OCI-LY7 (cell line): ENCODE data around the gene YKT6. TPM values are rescaled to one million over a fixed set of nuclear protein-coding genes. Genes with fewer than 3 reads are reported as not detected.

ENCODE experiments used
- BruUV-seq: library from RNA; stranded (reverse); fragments of 400-500 nt; replicated peaks from 2 replicates; lab custom pipeline; 2021; lab: Mats Ljungman, UMichigan
- CTCF ChIA-PET: fragments of 300-600 bp; sonication (Branson Sonifier 250); formaldehyde crosslinking; loops from one replicate; lab custom pipeline; 2022; ENCODE audit warnings: antibody characterized with exemption; ENCODE audit not compliant: unreplicated experiment; lab: Charles Lee
- POLR2A ChIA-PET: fragments of 300-600 bp; sonication (Branson Sonifier 250); formaldehyde crosslinking; loops from one replicate; lab custom pipeline; 2022; ENCODE audit warnings: antibody characterized with exemption; lab: Charles Lee
- DNase-seq: peaks from one replicate; pipeline ENCODE4 v3.0.0-alpha.2; 2015; ENCODE audit warnings: low spot score
- H2AFZ ChIP-seq: fragments of 200-600 bp; sonication (generic), shearing (Covaris generic); 2 replicates; pipeline ENCODE4 v1.6.1; 2014; ENCODE audit warnings: mild to moderate bottlenecking, antibody characterized with exemption, low read length, moderate library complexity
- H3K27ac ChIP-seq: fragments of 200-600 bp; sonication (generic); 2 replicates; pipeline ENCODE4 v1.5.1; 2014; ENCODE audit warnings: mixed run types, low read depth, mild to moderate bottlenecking, moderate library complexity, low read length, inconsistent platforms; ENCODE audit not compliant: poor library complexity, severe bottlenecking
- H3K36me3 ChIP-seq: fragments of 200-600 bp; sonication (generic); 2 replicates; pipeline ENCODE4 v1.6.1; 2014; ENCODE audit warnings: mild to moderate bottlenecking, antibody characterized with exemption, low read length, moderate library complexity, mixed read lengths; ENCODE audit not compliant: insufficient read depth
- H3K4me1 ChIP-seq: fragments of 200-600 bp; sonication (generic); 2 replicates; pipeline ENCODE4 v1.5.1; 2014; ENCODE audit warnings: mild to moderate bottlenecking, low read length; ENCODE audit not compliant: insufficient read depth, poor library complexity, severe bottlenecking
- H3K4me2 ChIP-seq: fragments of 200-600 bp; sonication (generic); 2 replicates; pipeline ENCODE4 v1.6.1; 2014; ENCODE audit warnings: mild to moderate bottlenecking, low read length
- H3K4me3 ChIP-seq: fragments of 200-600 bp; sonication (generic); 2 replicates; pipeline ENCODE4 v1.5.1; 2014; ENCODE audit warnings: mild to moderate bottlenecking, low read depth, low read length; ENCODE audit not compliant: poor library complexity, severe bottlenecking
- H3K79me2 ChIP-seq: fragments of 200-600 bp; sonication (generic); 2 replicates; pipeline ENCODE4 v1.6.1; 2016; ENCODE audit warnings: low read depth, mild to moderate bottlenecking, low read length, moderate library complexity, mixed read lengths; ENCODE audit not compliant: insufficient read depth
- H3K9me2 ChIP-seq: fragments of 200-600 bp; sonication (generic); 2 replicates; pipeline ENCODE4 v1.6.1; 2016; ENCODE audit warnings: mild to moderate bottlenecking, low read length, mixed read lengths; ENCODE audit not compliant: insufficient read depth
- H3K9me3 ChIP-seq: fragments of 200-600 bp; sonication (generic); 2 replicates; pipeline ENCODE4 v1.6.1; 2014; ENCODE audit warnings: mild to moderate bottlenecking, mixed run types, low read length, mixed read lengths
- H4K20me1 ChIP-seq: fragments of 200-600 bp; sonication (generic); 2 replicates; pipeline ENCODE4 v1.6.1; 2014; ENCODE audit warnings: mild to moderate bottlenecking, antibody characterized with exemption, low read length, moderate library complexity, mixed read lengths; ENCODE audit not compliant: insufficient read depth
- EZH2phosphoT487 ChIP-seq: fragments of 200-600 bp; sonication (generic); IDR thresholded peaks from 2 replicates; pipeline ENCODE4 v1.6.1; 2018; ENCODE audit warnings: low read depth, borderline replicate concordance, mild to moderate bottlenecking, mixed run types, antibody characterized with exemption, low read length, moderate library complexity, mixed read lengths
- intact Hi-C: fragments of 100-400 bp; cut with micrococcal nuclease; formaldehyde crosslinking; loops from one replicate; pipeline ENCODE4 v1.10.0; 2022; ENCODE audit not compliant: unreplicated experiment
- total RNA-seq, 2 experiments: library from RNA; depleted of rRNA in 1 of 2; stranded (reverse); fragments of >200 nt in 1 of 2; shearing (Covaris generic) in 1 of 2; gene quantifications; 2 replicates each; pipeline ENCODE4 v1.2.3, GENCODE V29; 2014 to 2022
- TF ChIP-seq, protein P1 (sequence below): fragments of 200-600 bp; sonication (generic); conservative IDR thresholded peaks from 2 replicates; pipeline ENCODE4 v1.5.1; 2014; ENCODE audit warnings: mild to moderate bottlenecking, antibody characterized with exemption, low read length, moderate library complexity, mixed read lengths

The YKT6 gene
- total RNA-seq, 2 experiments from 2014 or later, result 50.6 to 74.2 TPM

DNA sequence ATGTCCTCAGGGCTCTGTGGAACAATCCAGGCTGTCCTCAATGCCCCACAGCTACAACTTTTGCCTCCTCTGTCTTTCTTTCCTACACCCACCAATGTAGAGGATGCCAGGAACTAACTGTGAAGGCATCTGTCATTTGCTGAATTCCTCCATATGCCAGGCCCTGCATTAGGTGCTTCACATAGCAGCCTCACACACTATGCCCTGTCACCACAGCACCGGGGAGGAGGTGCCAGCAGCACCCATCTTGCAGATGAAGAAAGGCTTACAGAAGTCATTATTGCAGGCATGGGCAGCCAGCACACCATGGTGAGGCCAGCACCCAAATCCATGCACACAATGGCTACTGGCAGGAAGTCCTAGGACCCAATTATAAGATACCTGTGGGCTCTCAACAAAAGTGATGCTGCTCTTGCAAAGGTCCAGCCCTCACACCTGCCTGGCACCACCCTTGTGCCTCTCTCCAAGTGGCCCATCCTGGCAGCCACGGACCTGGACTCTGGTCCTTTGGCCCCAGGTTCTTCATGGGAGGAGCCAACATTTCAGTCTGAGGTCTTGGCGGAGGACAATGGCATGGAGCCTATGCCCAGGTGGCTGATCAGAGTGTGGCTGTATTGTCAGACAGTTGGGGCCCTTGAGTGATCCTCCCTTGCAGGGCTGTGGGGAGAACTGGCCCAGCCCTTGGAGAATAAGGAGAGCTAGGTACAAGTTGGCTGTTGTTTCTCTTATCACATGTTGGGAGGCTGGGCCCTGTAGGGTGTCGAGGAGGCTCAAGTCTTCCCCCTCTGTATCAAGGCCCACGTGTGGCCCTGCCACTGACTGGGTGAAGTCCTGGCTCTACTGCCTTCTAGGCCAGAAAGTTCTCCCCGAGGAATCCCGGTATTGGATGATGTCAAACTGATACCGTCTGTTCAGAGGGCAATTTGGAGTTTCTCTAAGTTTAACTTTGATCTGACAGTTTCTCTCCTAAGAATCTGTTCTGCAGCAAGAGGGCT lies 45.3 kb upstream of the YKT6 start:
- H2AFZ ChIP-seq, result no peak overlapping the region
- POLR2A ChIA-PET, result interaction anchor here (1.1 kb wide), 1 partner anchor 20 kb away, joined by 3 read pairs; no protein-coding TSS in a partner anchor
- CTCF ChIA-PET, result no interaction called here
- no peaks in the 10 kb centered on the region for H4K20me1 ChIP-seq
- H3K4me3 ChIP-seq, result no peak overlapping the region
- no peak overlapping the region for H3K4me2 ChIP-seq
- no peaks in the 10 kb centered on the region for H3K79me2 ChIP-seq
- no peaks in the 10 kb centered on the region for H3K36me3 ChIP-seq
- TF ChIP-seq EZH2phosphoT487, result no peak
- TF ChIP-seq, protein P1, sequence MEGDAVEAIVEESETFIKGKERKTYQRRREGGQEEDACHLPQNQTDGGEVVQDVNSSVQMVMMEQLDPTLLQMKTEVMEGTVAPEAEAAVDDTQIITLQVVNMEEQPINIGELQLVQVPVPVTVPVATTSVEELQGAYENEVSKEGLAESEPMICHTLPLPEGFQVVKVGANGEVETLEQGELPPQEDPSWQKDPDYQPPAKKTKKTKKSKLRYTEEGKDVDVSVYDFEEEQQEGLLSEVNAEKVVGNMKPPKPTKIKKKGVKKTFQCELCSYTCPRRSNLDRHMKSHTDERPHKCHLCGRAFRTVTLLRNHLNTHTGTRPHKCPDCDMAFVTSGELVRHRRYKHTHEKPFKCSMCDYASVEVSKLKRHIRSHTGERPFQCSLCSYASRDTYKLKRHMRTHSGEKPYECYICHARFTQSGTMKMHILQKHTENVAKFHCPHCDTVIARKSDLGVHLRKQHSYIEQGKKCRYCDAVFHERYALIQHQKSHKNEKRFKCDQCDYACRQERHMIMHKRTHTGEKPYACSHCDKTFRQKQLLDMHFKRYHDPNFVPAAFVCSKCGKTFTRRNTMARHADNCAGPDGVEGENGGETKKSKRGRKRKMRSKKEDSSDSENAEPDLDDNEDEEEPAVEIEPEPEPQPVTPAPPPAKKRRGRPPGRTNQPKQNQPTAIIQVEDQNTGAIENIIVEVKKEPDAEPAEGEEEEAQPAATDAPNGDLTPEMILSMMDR, result no peak
- no peaks in the 10 kb centered on the region for H3K9me3 ChIP-seq
- no peak for DNase-seq
- no peaks in the 10 kb centered on the region for H3K9me2 ChIP-seq
- intact Hi-C loops, result no loop called here
- H3K27ac ChIP-seq, result no peak overlapping the region
- BruUV-seq, result no TSS peak
- H3K4me1 ChIP-seq, result no peaks in the 10 kb centered on the region

DNA sequence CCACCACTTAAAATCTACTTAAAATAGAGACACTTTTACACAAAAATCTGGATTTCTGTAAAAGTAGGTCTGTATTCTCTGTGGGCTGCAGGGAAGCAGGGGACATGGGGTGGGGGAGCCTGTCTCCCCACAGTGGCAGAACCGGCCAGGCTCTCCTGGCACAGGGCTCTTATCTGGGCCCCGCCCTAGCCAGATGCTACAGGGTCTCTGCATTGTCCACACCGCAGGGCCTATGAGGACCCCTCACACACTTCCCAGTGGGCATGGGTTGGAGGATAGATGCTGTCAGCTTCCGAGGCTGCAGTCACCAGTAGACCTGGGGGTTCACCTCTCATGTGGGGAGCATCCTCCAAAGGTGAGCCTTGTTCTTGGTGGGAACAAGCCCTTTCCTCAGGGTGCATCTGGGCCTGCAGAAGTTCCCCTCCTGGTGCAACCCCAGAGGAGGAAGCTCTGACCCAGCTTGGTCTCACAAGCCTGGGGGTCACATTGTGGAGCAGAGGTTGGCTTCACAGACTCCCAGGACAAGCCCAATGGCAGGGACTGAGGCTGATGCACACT lies 44.2 kb upstream of the YKT6 start:
- TF ChIP-seq, protein P1, result no peak
- no peak for TF ChIP-seq EZH2phosphoT487
- BruUV-seq, result no TSS peak

More for the DNA sequence above, 44.2 kb upstream of the YKT6 start:
- Histone ChIP-seq H3K4me2 (no peak overlapping the region), H3K79me2 (no peaks in the 10 kb centered on the region), H3K9me2 (no peaks in the 10 kb centered on the region), H3K27ac (no peak overlapping the region), H3K4me3 (no peak overlapping the region), H3K4me1 (no peaks in the 10 kb centered on the region), H3K9me3 (no peaks in the 10 kb centered on the region), H3K36me3 (no peaks in the 10 kb centered on the region), H4K20me1 (no peaks in the 10 kb centered on the region), H2AFZ (no peak overlapping the region)
- intact Hi-C loops, result no loop called here
- ChIA-PET CTCF (no interaction called here), POLR2A (interaction anchor here (1.1 kb wide), 1 partner anchor 21 kb away, joined by 3 read pairs; no protein-coding TSS in a partner anchor)
- DNase-seq, result no peak
